Right hindlimb (tissue), 1 donor: ENCODE data around the gene XCL2.
"Not testable (repeated sequence)": the region's sequence is repeated elsewhere in the genome, so short reads cannot be mapped to it uniquely, and the experiment has no call there.

Source experiments
- DNase-seq: peaks from one replicate; pipeline ENCODE4 v3.0.0-alpha.2; 2018

XCL2 gene

DNA sequence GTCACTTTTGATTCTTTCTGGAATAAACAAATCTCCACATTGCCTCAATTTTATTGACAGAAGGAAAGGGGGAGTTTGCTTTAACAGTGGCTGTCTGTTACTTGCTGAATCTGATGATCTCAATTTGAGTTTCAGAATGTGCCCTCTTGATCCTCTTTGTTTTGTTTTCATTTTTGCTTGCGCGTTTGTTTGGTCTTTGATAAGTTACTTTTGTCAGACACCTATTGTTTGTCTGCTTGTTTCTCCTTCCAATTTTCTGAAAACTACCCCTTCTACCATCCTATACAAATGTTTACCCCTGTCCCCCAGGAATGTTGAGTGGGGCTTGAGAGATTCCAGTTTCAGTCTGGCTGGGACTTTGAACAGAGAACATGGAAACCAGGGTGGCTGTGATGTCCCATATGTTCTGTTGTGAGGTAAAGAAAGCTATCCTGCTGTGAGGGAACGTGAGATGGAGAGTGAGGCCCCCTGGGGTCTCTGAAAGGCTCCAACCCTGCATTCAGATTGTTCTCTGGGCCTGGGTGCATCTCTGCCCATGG lies 11.8 kb upstream of the XCL2 start:
- DNase-seq = no peak

DNA sequence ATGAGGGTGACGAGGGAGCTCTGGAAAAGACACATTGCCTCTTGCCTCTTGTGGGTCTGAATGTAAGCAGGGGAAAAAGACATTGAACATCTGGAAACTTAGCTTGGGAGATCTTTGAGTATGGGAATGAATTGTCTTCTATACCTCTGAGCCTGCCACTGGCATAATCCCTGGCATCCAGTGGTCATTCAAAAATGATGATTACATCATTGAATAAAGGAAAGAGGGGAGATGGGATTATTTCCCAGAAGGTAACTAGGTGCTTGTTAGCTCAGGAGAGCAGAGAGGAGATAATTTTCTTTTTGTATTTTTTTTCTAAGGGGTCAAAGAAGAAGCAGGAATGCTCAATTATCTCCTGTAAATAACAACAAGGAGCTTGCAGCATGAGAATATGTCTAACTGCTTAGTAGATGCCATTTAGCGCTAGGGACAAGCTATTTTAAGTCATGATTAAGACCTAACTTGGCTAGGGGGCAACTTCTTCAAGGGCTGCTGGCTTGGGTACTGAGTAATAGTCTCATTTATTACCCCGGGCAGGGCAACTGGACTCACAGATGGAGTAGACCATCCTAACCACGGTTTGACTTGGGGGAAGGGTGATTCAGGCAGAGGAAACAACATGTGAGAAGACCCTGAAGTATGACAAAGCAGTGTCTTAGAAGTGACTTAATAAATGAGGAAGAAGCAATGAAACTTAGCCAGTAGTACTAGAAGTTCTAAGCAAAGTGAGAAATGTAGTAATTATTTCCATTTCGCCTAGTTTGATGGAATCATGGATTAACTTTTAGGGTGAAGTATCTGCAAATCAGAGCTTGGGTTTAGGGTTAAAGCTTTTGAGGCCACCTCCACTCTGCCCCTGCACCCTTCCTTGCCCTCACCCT lies 11.0 kb upstream of the XCL2 start:
- no peak for DNase-seq

DNA sequence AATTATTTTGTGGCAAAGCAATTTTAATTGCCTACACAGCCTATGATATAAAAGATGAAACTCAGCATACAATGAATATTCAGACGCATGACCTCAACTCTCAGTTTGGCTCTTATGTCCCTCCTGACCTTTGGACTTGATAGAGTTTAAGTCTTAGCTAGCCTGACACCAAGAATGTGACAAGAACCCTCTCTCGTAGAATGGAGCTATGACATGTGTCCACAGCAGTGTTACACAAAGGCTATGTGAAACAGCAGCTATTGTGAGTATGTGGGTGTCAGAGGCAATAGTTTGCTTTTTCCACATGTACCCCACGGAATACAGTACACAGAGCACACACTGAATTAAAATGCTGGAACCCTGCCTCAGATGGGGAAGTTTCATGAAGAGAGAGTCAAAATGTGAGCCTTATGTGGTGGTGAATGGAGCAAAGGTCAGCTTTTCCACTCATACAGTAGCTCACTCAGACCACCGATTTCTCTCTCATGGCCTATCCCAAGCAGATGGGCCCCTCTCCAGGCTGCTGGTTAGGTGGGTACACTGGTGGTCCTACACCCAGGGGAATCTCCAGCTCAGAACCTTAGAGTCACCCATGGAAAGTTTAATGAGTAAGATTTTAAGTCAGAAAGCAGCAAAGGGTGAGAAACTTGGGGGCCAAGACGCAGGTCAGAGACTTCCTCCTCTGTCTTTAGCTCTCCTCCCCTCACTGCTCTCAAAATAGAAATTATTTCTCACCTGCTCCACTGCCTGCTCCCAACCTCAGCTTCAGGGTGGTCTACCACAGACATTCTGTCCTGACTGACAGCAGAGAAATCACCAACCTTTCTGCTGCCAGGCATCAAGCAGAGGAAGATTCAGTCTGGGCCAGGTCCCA lies 10.1 kb upstream of the XCL2 start:
- no peak for DNase-seq

DNA sequence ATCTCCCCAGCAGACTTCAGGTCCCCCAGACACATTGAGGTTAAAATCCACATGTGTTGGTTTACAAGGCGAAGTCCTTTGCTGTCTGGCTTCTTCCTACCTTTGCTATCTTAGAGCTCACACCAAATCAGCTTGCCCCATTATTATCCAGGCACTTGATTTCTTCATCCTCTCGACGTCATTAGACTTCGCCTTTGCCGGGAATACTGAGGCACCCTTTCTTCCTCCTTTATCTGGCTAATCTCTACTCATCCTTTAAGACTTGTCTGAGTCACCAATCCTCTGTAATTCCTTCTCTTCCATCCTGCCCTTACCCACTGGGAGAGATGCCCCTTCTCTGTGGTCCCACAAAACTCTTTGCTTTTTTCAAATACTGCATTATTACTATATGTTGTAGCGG lies 9.2 kb upstream of the XCL2 start:
- DNase-seq = no peak

DNA sequence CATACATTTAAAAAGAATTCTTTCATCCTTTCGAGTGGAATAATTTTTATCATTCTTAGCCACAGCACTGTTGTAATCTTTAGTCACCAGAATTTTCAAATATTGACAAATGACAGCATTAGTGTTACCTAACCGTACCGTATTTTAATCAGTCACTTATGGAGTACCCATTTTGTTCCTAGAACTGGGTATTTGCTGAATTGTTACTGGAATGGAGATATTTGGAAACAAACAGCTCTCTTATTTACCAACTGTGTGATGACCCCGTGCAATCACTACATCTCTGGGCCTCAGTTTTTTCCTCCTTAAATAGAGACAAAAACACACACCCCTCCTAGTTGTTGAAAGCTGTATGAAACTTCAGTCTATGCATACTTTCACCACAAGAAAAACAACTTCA lies 7.9 kb upstream of the XCL2 start:
- DNase-seq = no peak

DNA sequence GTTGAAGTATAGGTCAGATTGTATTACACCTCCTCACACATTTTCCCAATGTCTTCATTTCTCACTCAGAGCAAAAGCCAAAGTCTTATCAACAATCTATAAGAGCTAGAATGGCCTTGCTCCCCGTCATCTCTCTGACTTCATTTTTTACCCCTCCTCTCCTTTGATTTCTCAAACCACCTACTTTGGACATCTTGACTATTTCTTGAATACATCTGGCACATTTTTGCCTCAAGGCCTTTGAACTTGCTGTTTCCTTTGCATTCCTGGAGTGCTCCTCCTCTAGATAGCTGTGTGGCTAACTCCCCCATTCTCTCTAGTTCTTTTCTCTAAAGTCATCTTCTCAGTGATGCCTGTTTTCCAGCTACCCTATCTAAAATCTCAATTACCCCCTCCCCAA lies 7.2 kb upstream of the XCL2 start:
- no peak for DNase-seq

DNA sequence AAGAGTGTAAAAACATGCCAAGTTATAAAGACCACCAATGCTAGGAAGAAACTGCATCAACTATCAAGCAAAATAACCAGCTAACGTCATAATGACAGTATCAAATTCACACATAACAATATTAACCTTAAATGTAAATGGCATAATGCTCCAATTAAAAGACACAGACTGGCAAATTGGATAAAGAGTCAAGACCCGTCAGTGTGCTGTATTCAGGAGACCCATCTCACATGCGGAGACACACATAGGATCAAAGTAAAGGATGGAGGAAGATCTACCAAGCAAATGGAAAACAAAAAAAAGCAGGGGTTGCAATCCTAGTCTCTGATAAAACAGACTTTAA lies 2.7 kb upstream of the XCL2 start:
- DNase-seq = not testable (repeated sequence)

DNA sequence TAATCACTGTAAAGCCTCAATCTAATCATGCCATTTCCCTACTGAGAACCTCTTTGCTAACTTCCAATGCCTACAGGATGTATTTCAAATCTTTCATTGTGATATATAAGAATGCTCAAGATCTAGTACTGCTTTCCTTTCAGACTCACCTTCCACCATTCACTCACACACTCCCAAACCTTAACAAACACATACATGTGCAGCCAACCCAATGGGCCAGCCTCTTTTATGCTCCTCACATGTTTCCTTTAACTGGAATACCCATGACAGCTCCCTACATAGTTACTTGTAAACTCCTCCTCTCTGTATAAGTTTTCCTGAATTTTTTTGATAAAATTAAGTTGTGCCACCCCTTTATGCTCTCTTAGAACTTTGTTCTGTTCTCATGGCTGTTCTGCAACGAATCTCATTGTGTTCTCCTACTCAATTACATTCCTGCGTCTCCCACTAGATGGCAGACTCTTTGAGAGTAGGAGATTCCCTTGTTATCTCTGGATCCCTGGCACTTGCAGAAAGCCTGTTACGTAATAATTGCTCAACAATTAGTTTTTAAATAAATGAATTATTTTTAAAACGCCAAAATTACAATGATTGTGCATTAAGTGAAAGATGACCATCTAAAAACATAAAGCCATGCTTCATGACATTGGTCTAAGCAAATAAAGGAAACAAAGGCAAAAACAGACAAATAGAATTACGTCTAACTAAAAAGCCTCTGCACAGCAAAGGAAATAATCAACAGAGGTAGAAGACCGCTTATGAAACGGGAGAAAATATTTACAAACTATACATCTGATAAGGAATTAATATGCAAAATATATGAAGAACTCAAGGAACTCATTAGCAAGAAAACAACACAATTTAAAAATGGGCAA lies 2.1 kb upstream of the XCL2 start:
- not testable (repeated sequence) for DNase-seq

DNA sequence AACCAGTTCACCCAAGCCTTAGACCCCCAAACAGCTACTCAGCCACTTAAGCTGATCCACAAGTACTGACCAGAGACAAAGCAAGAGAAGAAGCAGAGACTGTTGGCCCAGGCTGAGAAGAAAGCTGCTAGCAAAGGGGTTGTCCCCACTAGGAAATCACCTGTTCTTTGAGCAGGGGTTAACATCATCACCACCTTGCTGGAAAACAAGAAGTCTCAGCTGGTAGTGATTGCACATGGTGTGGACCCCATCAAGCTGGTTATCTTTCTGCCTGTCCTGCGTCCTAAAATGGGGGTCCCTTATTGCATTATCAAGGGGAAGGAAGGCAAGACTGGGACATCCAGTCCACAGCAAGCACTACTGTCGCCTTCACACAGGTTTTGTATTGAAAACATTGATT lies 819 bp downstream of the XCL2 start:
- not testable (repeated sequence) for DNase-seq

DNA sequence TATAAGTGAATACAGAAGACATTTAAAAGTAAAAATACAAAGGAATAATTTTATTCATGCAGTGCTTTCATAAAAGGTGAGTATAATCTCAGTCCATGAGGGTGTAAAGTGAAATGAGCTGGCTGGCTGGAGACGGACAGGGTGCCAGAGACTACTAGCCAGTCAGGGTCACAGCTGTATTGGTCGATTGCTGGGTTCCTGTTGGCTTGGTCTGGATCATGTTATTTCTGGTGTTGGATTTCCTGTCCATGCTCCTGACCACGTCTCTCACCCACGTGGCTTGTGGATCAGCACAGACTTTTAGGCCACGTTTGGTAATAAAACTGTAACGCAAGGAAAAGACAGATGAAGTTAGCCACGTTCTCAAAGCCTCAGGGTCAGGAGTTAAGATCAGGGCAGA lies 3.0 kb downstream of the XCL2 start:
- DNase-seq = not testable (repeated sequence)

DNA sequence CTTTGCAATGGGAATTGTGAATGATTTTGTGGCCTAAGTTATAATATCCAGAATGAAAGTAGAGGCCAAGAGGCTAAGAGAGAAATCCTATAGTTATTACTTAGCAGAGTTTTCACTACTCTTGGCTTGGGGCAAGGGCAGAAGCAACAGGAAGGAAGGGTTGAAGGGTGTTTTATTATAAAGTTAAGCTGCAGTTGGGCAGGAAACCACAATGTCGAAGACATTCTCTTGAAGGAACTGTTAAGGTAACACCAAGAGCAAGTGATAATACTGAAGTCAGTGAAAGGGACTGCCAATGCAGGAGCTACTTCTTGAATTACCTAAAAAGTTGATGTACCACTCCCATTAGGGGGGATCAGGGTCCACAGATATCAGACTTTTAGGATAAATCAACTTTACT lies 8.3 kb downstream of the XCL2 start:
- DNase-seq = no peak

DNA sequence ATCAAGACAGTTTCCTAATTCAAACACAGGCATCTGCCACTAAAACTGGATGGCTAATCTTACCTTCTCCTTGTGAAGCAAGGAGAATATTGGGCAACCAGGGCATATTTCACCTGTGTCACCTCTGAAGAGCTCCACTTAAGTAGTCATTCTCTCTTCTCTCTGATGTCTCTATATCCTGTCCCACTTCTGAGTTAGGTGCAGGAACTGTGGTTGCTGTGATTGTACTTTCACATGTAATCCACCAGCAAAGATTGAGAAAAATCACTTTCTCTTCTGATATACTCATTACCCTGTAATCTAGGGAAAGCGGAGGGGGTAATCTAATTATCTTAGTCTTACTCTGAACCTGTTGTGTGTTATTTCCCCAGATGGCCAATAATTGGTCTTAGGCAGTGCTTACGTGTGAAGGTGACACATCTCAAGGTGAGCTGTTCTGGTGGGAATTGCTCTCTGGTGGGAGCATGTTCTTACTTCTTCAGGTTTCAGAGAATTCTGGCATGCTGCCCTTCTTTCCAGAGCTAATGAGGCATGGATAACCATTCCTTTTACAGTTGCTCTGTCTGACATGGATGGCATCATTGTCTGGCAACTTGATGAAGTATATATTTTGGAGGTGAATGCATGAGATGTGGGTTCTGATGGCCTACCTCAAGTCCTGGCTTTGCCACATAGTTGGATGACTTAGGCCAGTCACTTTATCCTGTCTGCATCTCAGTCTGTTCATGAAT lies 12.0 kb downstream of the XCL2 start:
- no peak for DNase-seq

DNA sequence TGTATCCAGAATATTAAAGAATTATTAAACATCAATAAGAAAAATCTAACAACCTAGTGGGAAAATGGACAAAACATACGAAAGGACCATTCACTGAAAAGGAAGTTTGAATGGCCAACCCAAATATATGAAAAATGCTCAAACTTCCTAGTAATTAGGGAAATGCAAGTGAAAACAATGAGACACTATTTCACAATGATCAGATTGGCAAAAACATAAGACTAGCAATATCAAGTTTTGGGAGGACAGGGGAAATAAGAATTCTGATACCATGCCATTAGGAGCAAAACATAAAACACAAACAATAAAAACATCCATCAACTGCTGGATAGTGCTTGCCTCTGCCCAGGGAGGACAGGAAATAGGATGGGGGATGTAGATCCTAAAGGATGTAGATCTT lies 14.3 kb downstream of the XCL2 start:
- no peak for DNase-seq

DNA sequence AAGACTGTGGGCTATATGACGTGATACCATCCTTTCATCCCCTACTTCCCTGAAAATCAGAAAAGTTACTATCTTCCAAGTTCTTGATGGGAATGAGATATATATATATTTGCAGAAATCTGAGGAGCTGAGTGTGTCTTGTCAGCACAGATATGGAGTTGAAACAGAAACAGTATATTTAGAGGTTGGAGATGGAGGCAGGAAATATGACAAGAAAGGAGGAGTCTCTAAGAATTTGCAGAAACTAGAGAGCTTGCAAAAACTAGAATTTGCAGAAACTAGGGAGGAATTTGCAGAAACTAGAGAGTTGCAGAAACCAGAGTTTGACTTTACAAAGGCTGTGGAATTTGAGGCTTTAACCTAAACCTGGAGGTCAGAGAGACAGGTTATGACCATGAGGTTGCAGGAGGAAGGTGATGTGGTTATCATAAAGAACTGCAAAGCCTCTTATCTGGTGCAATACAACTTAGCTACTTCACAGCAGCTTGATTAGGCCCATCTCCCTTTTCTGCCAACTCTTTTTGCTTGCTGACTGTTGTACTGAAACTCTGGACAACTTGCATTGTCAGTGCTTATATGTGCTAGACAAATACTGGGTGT lies 22.3 kb downstream of the XCL2 start:
- no peak for DNase-seq

DNA sequence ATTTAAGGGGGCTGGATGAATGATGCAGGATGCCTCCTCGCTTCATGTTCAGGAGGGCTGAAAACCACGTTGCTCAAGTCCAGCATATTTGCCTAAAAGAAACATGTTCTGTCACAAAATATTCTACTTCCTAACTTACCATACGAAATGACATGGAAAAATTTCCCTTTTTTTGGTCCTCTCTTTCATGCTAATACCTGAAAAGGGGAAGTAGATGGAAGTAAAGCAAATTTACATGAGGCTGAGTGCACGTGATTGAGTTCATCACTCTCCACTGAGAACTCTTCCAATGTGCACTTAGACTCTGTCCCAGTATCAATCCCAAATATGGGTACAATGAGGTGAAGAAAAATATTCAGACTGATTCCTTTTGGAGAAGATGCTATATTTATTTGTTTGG lies 23.0 kb downstream of the XCL2 start:
- DNase-seq = no peak

DNA sequence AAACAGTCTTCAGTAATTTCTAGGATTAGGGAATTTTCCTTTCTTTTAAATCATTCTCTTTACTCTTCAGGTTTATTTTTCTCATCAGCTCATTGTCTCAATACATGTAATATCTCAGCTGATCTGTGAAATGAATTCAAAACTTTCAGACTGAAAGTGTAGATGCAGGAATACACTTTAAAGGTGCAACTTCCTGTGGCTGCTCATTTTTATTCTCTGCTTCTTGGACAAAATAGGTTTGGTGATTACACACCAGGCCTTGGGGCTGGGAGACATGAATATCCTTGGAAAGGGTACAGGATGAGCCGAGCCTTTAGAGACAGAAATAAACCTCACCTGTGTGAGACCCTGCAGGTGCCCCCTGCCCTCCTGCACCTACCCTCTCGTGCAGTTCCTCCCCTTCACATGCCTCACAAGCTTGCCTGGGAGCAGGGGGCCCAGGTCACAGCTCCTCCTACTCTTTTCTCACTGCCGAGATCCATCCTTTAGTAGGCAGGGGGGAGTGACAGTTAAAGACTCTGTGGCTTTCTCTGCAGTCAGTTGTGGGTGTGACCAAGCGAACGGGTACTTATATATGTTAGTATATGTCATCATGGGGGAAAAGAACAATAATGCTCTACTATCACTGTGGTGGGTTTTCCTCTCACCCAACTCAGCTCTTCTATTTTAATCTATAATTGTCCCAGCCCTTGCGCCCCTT lies 23.6 kb downstream of the XCL2 start:
- DNase-seq = no peak

DNA sequence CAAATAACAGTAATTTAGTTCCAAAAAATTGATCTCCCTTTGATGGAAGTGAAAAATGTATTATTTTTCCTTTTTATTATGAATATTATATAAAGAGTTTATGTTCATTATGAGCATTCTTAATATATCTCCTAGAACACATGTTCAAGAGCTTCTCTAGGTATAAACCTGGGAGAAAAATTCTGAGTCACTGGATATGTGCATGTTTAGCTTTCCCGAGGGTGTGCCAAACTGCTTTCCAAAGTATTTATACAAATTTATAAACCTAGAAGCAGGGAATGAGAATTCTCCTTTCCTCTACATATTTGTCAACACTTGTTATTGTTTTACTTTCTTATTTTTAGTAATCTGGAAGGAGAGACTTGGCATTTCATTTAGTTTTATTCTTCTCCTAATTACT lies 25.0 kb downstream of the XCL2 start:
- DNase-seq = no peak

DNA sequence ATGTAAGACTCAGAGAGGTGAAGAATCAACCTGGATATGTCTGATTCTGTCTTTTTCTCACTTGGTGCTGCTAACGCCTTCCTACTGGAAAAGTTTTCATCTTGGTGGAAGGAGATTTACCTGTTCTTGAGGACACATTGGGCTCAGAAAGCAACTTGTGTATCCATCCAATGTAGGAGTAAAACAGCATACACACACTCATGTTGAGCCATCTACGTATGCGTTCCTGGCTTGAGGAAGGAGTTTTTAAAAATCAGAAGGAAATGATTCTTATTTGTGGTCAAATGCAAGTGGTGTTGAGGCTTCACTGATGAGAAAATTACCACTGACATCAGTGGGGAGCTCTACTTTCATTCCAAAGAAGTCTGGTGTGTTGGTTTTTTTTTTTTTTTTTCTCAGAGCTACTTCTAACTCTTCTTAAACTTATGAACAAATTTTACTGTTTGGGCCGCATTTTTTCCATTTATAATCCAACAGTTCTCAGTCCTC lies 25.6 kb downstream of the XCL2 start:
- no peak for DNase-seq

DNA sequence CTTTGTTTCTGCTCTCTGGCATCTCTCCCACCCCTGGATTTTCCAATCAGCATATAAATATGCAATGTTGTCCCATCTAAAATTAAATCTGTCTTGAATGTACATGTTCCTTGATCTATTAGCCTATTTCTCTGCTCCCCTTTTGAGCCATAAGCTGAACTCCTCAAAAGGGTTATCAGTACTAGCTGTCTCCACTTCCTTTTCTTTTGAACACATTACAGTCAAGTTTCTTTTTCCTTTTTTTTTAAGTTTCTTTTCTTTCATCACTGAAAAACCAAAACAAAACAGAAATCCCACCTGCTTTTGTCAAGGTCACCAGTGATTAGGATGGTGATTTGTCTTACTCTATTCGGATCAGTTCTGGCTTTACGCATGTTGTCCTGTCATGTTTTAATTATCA lies 29.3 kb downstream of the XCL2 start:
- no peak for DNase-seq

DNA sequence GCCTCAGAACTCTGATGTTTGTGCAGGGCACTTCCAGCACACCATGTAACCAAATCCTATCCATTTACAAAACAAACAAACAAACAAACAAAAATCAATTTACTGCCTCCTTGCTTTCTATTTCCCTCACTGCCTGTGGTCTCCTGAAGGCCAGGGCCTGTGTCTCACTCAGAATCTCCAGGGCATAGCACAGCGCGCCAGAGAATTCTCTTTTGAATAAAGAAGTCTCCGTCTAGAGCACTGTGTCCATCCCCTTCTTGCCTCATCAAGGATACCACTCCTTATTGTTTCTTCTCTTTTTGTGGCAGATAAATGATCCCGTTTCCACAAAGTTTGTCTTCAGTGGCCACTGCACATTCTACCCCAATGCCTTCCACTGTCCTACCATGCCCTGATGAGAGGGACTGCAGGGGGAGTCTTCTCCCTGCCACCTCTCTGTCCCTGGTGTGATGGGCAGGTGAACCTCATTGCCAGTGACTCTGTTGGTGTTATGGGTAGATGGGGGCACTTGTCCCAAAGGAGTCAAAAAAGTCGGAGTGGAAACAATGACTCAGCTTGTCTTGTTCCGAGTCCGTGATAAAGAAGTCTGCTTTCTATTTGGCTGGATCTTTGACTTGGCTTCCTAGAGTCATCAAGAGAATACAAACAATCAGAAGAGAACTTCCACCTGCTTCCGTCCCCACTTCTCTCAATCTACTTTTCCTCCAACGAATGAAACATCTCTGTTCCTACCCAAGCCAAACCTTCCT lies 30.0 kb downstream of the XCL2 start:
- no peak for DNase-seq
